HepG2 (cell line): Measurements from ENCODE around the gene RPL41. TPM values are rescaled to one million over a fixed set of nuclear protein-coding genes. Genes with fewer than 3 reads are reported as not detected.

Source experiments
- HNF1A ChIP-seq, 2 experiments: sonication (generic) in 1 of 2; formaldehyde crosslinking in 1 of 2; IDR thresholded peaks; 2 replicates each; pipeline versions ENCODE4 v1.4.0 to v1.6.1; 2016 to 2020; ENCODE audit warnings: borderline replicate concordance in 1 of 2, low read depth in 1 of 2, mild to moderate bottlenecking in 1 of 2, missing genetic modification reagents in 1 of 2
- KAT8 ChIP-seq: IDR thresholded peaks from 2 replicates; pipeline ENCODE4 v1.6.1; 2016; ENCODE audit warnings: missing genetic modification reagents, missing compliant biosample characterization
- KLF13 ChIP-seq: sonication (generic); formaldehyde crosslinking; IDR thresholded peaks from 2 replicates; pipeline ENCODE4 v1.4.0; 2020; ENCODE audit warnings: mild to moderate bottlenecking, missing genetic modification reagents
- LBX2 ChIP-seq: sonication (generic); formaldehyde crosslinking; IDR thresholded peaks from 2 replicates; pipeline ENCODE4 v1.5.0; 2020; ENCODE audit warnings: missing genetic modification reagents, mild to moderate bottlenecking, borderline replicate concordance
- MAFK ChIP-seq, 2 experiments: IDR thresholded peaks in 1 of 2; conservative IDR thresholded peaks in 1 of 2; 2 replicates each; pipeline ENCODE4 v1.6.1; 2011; ENCODE audit warnings: improper control_type of control experiment in 2 of 2, low read length in 2 of 2
- MTF2 ChIP-seq: sonication (generic); formaldehyde crosslinking; IDR thresholded peaks from 2 replicates; pipeline ENCODE4 v1.5.0; 2020; ENCODE audit warnings: missing genetic modification reagents, borderline replicate concordance
- MZF1 ChIP-seq: sonication (generic); formaldehyde crosslinking; IDR thresholded peaks from 2 replicates; pipeline ENCODE4 v1.8.1; 2023; ENCODE audit warnings: mild to moderate bottlenecking, missing genetic modification reagents, borderline replicate concordance
- RBM22 ChIP-seq: fragments of 200-400 bp; formaldehyde crosslinking; optimal IDR thresholded peaks from 2 replicates; pipeline ENCODE3; 2017; ENCODE audit warnings: mild to moderate bottlenecking, low read length, moderate library complexity
- SCMH1 ChIP-seq: sonication (generic); formaldehyde crosslinking; IDR thresholded peaks from 2 replicates; pipeline ENCODE4 v1.9.0; 2021; ENCODE audit warnings: missing genetic modification reagents, mild to moderate bottlenecking, borderline replicate concordance
- SRSF9 ChIP-seq: fragments of 200-400 bp; formaldehyde crosslinking; IDR thresholded peaks from 2 replicates; pipeline ENCODE4 v1.6.1; 2018; ENCODE audit warnings: borderline replicate concordance, mild to moderate bottlenecking, low read depth, low read length; ENCODE audit not compliant: insufficient read depth, poor library complexity, severe bottlenecking
- SUZ12 ChIP-seq: fragments of 150-350 bp; IDR thresholded peaks from 2 replicates; pipeline ENCODE4 v1.6.1; 2014; ENCODE audit warnings: low read depth, low read length
- TEAD3 ChIP-seq: optimal IDR thresholded peaks from 2 replicates; pipeline ENCODE3; 2016; ENCODE audit warnings: borderline replicate concordance
- ZEB1 ChIP-seq: IDR thresholded peaks from 2 replicates; pipeline ENCODE4 v1.6.1; 2012; ENCODE audit warnings: mild to moderate bottlenecking, low read depth, inconsistent platforms; ENCODE audit not compliant: insufficient replicate concordance
- ZNF12 ChIP-seq: sonication (generic); formaldehyde crosslinking; IDR thresholded peaks from 2 replicates; pipeline ENCODE4 v1.5.0; 2020; ENCODE audit warnings: missing genetic modification reagents
- ZNF282 ChIP-seq: fragments of 450-650 bp; IDR thresholded peaks from 2 replicates; pipeline ENCODE4 v1.6.1; 2018; ENCODE audit not compliant: partially characterized antibody
- ZNF296 ChIP-seq: sonication (generic); formaldehyde crosslinking; conservative IDR thresholded peaks from 2 replicates; pipeline ENCODE4 v1.5.0; 2020; ENCODE audit warnings: mild to moderate bottlenecking, missing genetic modification reagents
- ZNF335 ChIP-seq: sonication (generic); formaldehyde crosslinking; IDR thresholded peaks from 2 replicates; pipeline ENCODE4 v1.4.0; 2020; ENCODE audit warnings: missing genetic modification reagents
- ZNF543 ChIP-seq: sonication (generic); formaldehyde crosslinking; IDR thresholded peaks from 2 replicates; pipeline ENCODE4 v1.4.0; 2020; ENCODE audit warnings: mild to moderate bottlenecking, missing genetic modification reagents
- ZNF607 ChIP-seq: sonication (generic); formaldehyde crosslinking; IDR thresholded peaks from 2 replicates; pipeline ENCODE4 v1.5.1; 2020; ENCODE audit warnings: missing genetic modification reagents, mild to moderate bottlenecking, borderline replicate concordance
- ZNF644 ChIP-seq: IDR thresholded peaks from 2 replicates; pipeline ENCODE4 v1.6.1; 2016; ENCODE audit warnings: low read depth
- ZNF678 ChIP-seq: sonication (generic); formaldehyde crosslinking; IDR thresholded peaks from 2 replicates; pipeline ENCODE4 v1.4.0; 2020; ENCODE audit warnings: mild to moderate bottlenecking, missing genetic modification reagents
- ZNF773 ChIP-seq: sonication (generic); formaldehyde crosslinking; IDR thresholded peaks from 2 replicates; pipeline ENCODE4 v1.4.0; 2020; ENCODE audit warnings: missing genetic modification reagents, borderline replicate concordance
- ZNF781 ChIP-seq: sonication (generic); formaldehyde crosslinking; IDR thresholded peaks from 2 replicates; pipeline ENCODE4 v1.5.1; 2020; ENCODE audit warnings: borderline replicate concordance, mild to moderate bottlenecking, missing genetic modification reagents; ENCODE audit errors: not compliant biosample characterization
- ZNF891 ChIP-seq: sonication (generic); formaldehyde crosslinking; IDR thresholded peaks from 2 replicates; pipeline ENCODE4 v1.5.0; 2020; ENCODE audit warnings: mild to moderate bottlenecking, missing genetic modification reagents
- ZSCAN22 ChIP-seq: sonication (generic); formaldehyde crosslinking; IDR thresholded peaks from 2 replicates; pipeline ENCODE4 v1.4.0; 2020; ENCODE audit warnings: mild to moderate bottlenecking, missing genetic modification reagents
- polyA plus RNA-seq, 8 experiments: library from polyadenylated mRNA; depleted of rRNA in 3 of 8; stranded (reverse) in 7 of 8; unstranded in 1 of 8; fragments of >200 nt; fragmentation: Illumina TruSeq in 4 of 8; extraction: Trizol in 4 of 8; gene quantifications; 2 replicates each; pipeline versions ENCODE4 v1.2.1 to v1.2.3, GENCODE V29; 2011 to 2016; ENCODE audit warnings: low read depth in 4 of 8, missing spikeins in 1 of 8, mixed read lengths in 1 of 8; ENCODE audit not compliant: insufficient read depth in 1 of 8
- total RNA-seq, 5 experiments: library from RNA; depleted of rRNA; stranded (reverse); fragments of >200 nt; fragmentation: Illumina TruSeq; extraction: Trizol; gene quantifications; 2 replicates each; pipeline ENCODE4 v1.2.3, GENCODE V29; 2016; ENCODE audit warnings: low read depth in 1 of 5

The RPL41 gene
- total and polyA plus RNA-seq, 2 of the 13 experiments (the other 11 are each of a cell fraction or from before 2014, with no cell fraction given) = 4,012 to 7,670 TPM

GRCh38 chr12:56078931-56079722 is 37.3 kb upstream of the RPL41 start (continued):
- no peak for TF ChIP-seq KLF13 (CRISPR knock-in tag)
- TF ChIP-seq ZEB1 = no peak
- TF ChIP-seq ZNF335 (CRISPR knock-in tag) = 0 out of 2 replicates have a peak, but pooled peaks have one; percentile 36
- TF ChIP-seq SCMH1 = no peak
- no peak for TF ChIP-seq ZSCAN22 (CRISPR knock-in tag)
- TF ChIP-seq ZNF282 = no peak
- peak; percentile 84 for TF ChIP-seq RBM22
- TF ChIP-seq HNF1A (IDR thresholded peaks at IDR 0.05; ENCODE audit: low read depth) = no peak
- TF ChIP-seq HNF1A (CRISPR knock-in tag; IDR thresholded peaks at IDR 0.05; ENCODE audit: borderline replicate concordance) = no peak
- TF ChIP-seq KAT8 (CRISPR knock-in tag) = peak; percentile 33
- TF ChIP-seq ZNF891 = no peak
- no peak; the same call in 1 of the 2 replicates for TF ChIP-seq LBX2
- no peak for TF ChIP-seq ZNF678 (CRISPR knock-in tag)
- TF ChIP-seq ZNF543 (CRISPR knock-in tag) = no peak
- TF ChIP-seq ZNF644 (CRISPR knock-in tag) = peak; percentile 29; the same call in 1 of the 2 replicates
- TF ChIP-seq ZNF773 (CRISPR knock-in tag) = no peak
- peak; percentile 63 for TF ChIP-seq ZNF296 (CRISPR knock-in tag)
- no peak for TF ChIP-seq MAFK (conservative IDR thresholded peaks at IDR 0.05 in 1 of 2, IDR thresholded peaks at IDR 0.05 in 1 of 2; ENCODE audit: low read length in 2 of 2)
- TF ChIP-seq MTF2 (CRISPR knock-in tag) = peak; percentile 61; the same call in 1 of the 2 replicates
- TF ChIP-seq SRSF9 = no peak
- TF ChIP-seq ZNF12 = no peak
- TF ChIP-seq MZF1 (CRISPR knock-in tag) = no peak
- no peak for TF ChIP-seq ZNF607 (CRISPR knock-in tag)
- no peak for TF ChIP-seq SUZ12
- peak; percentile 69 for TF ChIP-seq ZNF781 (CRISPR knock-in tag)
- peak; percentile 43 for TF ChIP-seq TEAD3 (CRISPR knock-in tag)
